ENCODE results near the gene GFOD1.

GRCh38 chr6:13515912-13516311 lies 28.5 kb upstream of the GFOD1 start:
- no peak for TF ChIP-seq POLR2A (IDR thresholded peaks at IDR 0.05)
- no peak for TF ChIP-seq CTCF (IDR thresholded peaks at IDR 0.05)
